SH-SY5Y (cell line): ENCODE data around the gene IQCN.

Experiments
- GATA2 ChIP-seq: IDR thresholded peaks from 2 replicates; pipeline ENCODE4 v1.6.1; 2011; ENCODE audit warnings: mild to moderate bottlenecking, low read depth, low read length
- GATA3 ChIP-seq: IDR thresholded peaks from 2 replicates; pipeline ENCODE4 v1.6.1; 2011; ENCODE audit warnings: low read depth, mild to moderate bottlenecking, low read length, moderate library complexity

DNA sequence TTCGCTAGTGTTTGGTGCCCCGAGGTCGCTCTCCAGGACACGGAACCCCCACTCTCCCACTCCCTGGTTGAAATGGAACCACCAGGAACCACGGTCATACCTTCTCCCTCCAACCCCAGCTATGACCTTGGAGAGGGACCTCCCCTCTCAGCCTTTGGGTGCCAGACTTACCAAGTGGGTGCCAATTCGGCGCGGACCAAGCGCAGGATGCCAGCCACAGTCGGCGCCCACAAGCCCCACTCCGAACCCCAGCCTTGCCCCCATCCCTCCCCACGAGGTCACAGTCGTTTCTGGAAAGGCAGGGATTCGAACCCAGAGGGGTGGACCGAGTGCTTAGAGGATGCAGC, 48.9 kb downstream of the IQCN start:
- TF ChIP-seq GATA2 (no peak), GATA3 (no peak)
